Skeletal muscle satellite cell (primary cell): ENCODE measurements around the gene PTCHD1.
A peak's percentile ranks its signal among the peaks of the same experiment; 100 is the strongest.

Source experiments
- H3K27me3 ChIP-seq: 2 replicates; pipeline ENCODE4 v1.7.0; 2013; ENCODE audit warnings: low read length; ENCODE audit not compliant: control insufficient read depth, insufficient read depth
- H3K36me3 ChIP-seq: 2 replicates; pipeline ENCODE4 v1.7.0; 2013; ENCODE audit warnings: mild to moderate bottlenecking, control low read depth, low read length; ENCODE audit not compliant: insufficient read depth
- H3K4me1 ChIP-seq: 2 replicates; pipeline ENCODE4 v1.7.0; 2013; ENCODE audit warnings: low read length; ENCODE audit not compliant: control insufficient read depth, insufficient read depth
- H3K4me2 ChIP-seq: 2 replicates; pipeline ENCODE4 v1.7.0; 2013; ENCODE audit warnings: mild to moderate bottlenecking, low read length
- H3K4me3 ChIP-seq: 2 replicates; pipeline ENCODE4 v1.7.0; 2013; ENCODE audit warnings: low read length
- H3K9ac ChIP-seq: 2 replicates; pipeline ENCODE4 v1.7.0; 2013; ENCODE audit warnings: mild to moderate bottlenecking, low read depth, low read length, moderate library complexity
- H3K9me3 ChIP-seq: replicated peaks from 2 replicates; pipeline ENCODE4 v1.7.0; 2013; ENCODE audit warnings: mild to moderate bottlenecking, control low read depth, low read length

The PTCHD1 gene

DNA sequence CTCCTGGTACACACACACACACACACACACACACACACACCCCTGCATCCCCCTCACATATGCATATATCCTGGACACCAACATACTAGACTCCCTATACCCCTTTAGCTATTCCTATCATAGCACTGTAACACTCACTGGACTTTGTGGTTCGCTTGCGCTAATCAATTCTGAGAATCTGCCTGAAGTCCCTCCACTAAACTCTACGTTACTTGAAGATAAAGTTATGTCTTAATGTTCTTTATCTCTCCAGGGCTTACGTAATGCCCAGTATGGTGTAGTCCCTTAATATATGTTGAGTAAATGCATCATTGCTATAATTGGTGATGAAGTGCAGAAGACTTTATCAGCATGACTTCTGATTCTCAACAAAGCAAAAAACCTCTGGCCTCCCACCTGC lies 32.3 kb downstream of the PTCHD1 start:
- Histone ChIP-seq H3K36me3 (no peaks in the 10 kb centered on the region), H3K27me3 (no peaks in the 10 kb centered on the region), H3K9me3 (no peaks in the 10 kb centered on the region), H3K9ac (no peak overlapping the region), H3K4me2 (no peak overlapping the region), H3K4me1 (peaks cover 1% of the 10 kb centered on the region), H3K4me3 (no peak overlapping the region)

- Histone ChIP-seq H3K4me2 (no peak overlapping the region), H3K9ac (no peak overlapping the region), H3K27me3 (no peaks in the 10 kb centered on the region), H3K36me3 (no peaks in the 10 kb centered on the region), H3K4me1 (peaks cover 19% of the 10 kb centered on the region), H3K4me3 (no peak overlapping the region), H3K9me3 (no peaks in the 10 kb centered on the region)
Observed at GRCh38 chrX:23369027-23369426, 34.4 kb downstream of the PTCHD1 start.

DNA sequence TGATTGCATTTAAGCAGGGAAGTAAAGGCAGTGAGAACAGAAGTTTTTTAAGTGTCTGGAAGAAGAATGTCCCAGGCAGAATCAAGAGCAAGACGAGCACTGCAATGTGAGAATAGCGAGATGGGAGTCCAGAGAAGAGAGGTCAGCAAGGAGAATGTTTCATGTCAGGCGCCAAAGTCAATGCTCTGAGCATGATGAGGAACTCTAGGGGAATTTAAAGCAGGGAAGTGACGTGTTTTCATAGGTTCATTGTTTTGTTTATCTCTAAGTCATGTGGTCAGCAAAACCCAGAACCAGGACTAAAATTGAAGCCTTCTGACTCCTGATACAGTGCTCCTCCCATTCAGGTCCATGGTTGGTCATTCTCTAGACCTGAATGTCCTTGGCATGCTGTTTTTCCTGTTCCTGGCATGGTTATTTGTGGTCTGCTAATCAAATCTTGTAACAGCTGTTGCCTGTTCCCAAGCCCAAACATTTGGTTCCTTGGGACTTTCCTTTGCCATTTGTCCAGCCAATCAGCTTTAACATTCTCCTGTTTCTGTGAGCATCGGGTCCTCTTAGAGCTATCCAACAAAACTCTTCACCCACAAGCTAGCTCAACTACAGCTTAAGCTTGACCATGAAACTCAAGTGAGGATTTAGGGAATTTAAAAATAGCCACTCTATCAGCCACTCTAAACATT lies 37.7 kb downstream of the PTCHD1 start:
- no peak overlapping the region for H3K9ac ChIP-seq
- no peak overlapping the region for H3K4me2 ChIP-seq
- no peaks in the 10 kb centered on the region for H3K9me3 ChIP-seq
- H3K36me3 ChIP-seq, result no peaks in the 10 kb centered on the region
- H3K27me3 ChIP-seq, result no peaks in the 10 kb centered on the region
- no peak overlapping the region for H3K4me3 ChIP-seq
- peaks cover 19% of the 10 kb centered on the region for H3K4me1 ChIP-seq

GRCh38 chrX:23373129-23373804 lies 38.6 kb downstream of the PTCHD1 start:
- Histone ChIP-seq H3K9ac (no peak overlapping the region), H3K4me1 (peaks cover 19% of the 10 kb centered on the region), H3K27me3 (no peaks in the 10 kb centered on the region), H3K4me3 (no peak overlapping the region), H3K9me3 (no peaks in the 10 kb centered on the region), H3K4me2 (peak overlapping the region; percentile 31), H3K36me3 (no peaks in the 10 kb centered on the region)

- no peak overlapping the region for H3K4me2 ChIP-seq
- H3K27me3 ChIP-seq, result no peaks in the 10 kb centered on the region
- peaks cover 19% of the 10 kb centered on the region for H3K4me1 ChIP-seq
- no peaks in the 10 kb centered on the region for H3K36me3 ChIP-seq
- no peak overlapping the region for H3K9ac ChIP-seq
- no peak overlapping the region for H3K4me3 ChIP-seq
- H3K9me3 ChIP-seq, result no peaks in the 10 kb centered on the region
Observed at GRCh38 chrX:23374291-23374690, 39.6 kb downstream of the PTCHD1 start.

- Histone ChIP-seq H3K4me2 (no peak overlapping the region), H3K36me3 (no peaks in the 10 kb centered on the region), H3K4me3 (no peak overlapping the region)
Observed at GRCh38 chrX:23376581-23376980, 41.9 kb downstream of the PTCHD1 start.

DNA sequence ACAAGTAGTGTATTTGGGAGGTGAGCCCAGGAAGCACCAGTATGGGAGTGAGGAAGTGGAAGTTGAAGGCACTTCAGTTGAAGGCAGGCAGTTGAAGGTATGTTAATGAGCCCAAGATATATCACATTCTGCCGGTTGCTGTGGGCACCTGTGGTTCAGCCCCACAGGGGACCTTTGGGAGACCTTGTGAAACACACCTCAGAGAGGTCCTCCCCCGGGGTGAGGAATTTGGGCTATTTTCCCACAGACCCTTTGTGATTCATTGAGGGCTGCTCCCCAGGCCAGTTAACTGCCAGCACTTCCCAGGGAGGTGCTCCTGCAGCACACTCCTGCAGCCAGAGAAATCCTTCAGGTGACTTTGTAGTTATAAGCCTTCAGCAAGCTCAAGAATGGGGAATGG lies 45.9 kb downstream of the PTCHD1 start:
- Histone ChIP-seq H3K9ac (no peak overlapping the region), H3K27me3 (no peaks in the 10 kb centered on the region), H3K36me3 (no peaks in the 10 kb centered on the region), H3K4me1 (no peaks in the 10 kb centered on the region), H3K9me3 (no peaks in the 10 kb centered on the region), H3K4me3 (no peak overlapping the region), H3K4me2 (no peak overlapping the region)

More at GRCh38 chrX:23376581-23376980, 41.9 kb downstream of the PTCHD1 start:
- Histone ChIP-seq H3K27me3 (no peaks in the 10 kb centered on the region), H3K9ac (no peak overlapping the region), H3K9me3 (no peaks in the 10 kb centered on the region), H3K4me1 (peaks cover 19% of the 10 kb centered on the region)

GRCh38 chrX:23381099-23382087 lies 46.7 kb downstream of the PTCHD1 start:
- Histone ChIP-seq H3K36me3 (no peaks in the 10 kb centered on the region), H3K27me3 (no peaks in the 10 kb centered on the region), H3K4me3 (no peak overlapping the region), H3K4me2 (no peak overlapping the region), H3K9ac (no peak overlapping the region), H3K9me3 (no peaks in the 10 kb centered on the region), H3K4me1 (no peaks in the 10 kb centered on the region)

- Histone ChIP-seq H3K4me1 (no peaks in the 10 kb centered on the region), H3K27me3 (no peaks in the 10 kb centered on the region), H3K4me3 (no peak overlapping the region), H3K9me3 (no peaks in the 10 kb centered on the region), H3K36me3 (no peaks in the 10 kb centered on the region), H3K9ac (no peak overlapping the region), H3K4me2 (no peak overlapping the region)
Observed at GRCh38 chrX:23382572-23382971, 47.9 kb downstream of the PTCHD1 start.

DNA sequence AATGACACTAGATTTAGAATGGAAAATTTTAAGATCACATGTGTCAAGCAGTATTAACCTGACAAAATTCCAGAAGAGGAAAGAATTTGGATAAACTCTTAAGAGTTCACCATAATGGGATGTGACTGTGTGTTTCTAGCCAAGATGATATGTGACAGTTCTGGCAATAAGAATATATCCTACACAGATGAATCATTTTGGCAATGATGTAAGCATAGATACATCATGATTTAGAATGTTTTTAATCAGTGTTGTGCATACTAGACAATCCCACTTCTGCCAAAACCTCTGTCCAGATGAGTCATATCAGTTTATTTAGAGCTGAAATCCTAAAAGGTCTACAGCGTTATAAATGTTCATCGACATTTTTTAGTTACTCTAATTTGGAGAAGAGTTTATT lies 48.8 kb downstream of the PTCHD1 start:
- no peaks in the 10 kb centered on the region for H3K36me3 ChIP-seq
- no peak overlapping the region for H3K9ac ChIP-seq
- H3K4me3 ChIP-seq, result no peak overlapping the region
- no peak overlapping the region for H3K4me2 ChIP-seq
- no peaks in the 10 kb centered on the region for H3K9me3 ChIP-seq
- H3K4me1 ChIP-seq, result no peaks in the 10 kb centered on the region
- H3K27me3 ChIP-seq, result no peaks in the 10 kb centered on the region

GRCh38 chrX:23385242-23385641 lies 50.6 kb downstream of the PTCHD1 start:
- H3K27me3 ChIP-seq, result no peaks in the 10 kb centered on the region
- no peak overlapping the region for H3K4me2 ChIP-seq
- no peaks in the 10 kb centered on the region for H3K9me3 ChIP-seq
- H3K4me1 ChIP-seq, result no peaks in the 10 kb centered on the region
- H3K9ac ChIP-seq, result no peak overlapping the region
- no peaks in the 10 kb centered on the region for H3K36me3 ChIP-seq
- no peak overlapping the region for H3K4me3 ChIP-seq
